K562 (cell line): Measurements from ENCODE around the gene ACTN4. TPM values are rescaled to one million over a fixed set of nuclear protein-coding genes. Genes with fewer than 3 reads are reported as not detected.

Experiments used
- GABPA ChIP-seq: fragments of 200-800 bp; sonication (Bioruptor generic); conservative IDR thresholded peaks from 2 replicates; pipeline ENCODE4 v1.6.1; 2016; ENCODE audit warnings: low read depth, missing genetic modification characterization, missing compliant biosample characterization
- HNRNPL ChIP-seq: fragments of 200-400 bp; formaldehyde crosslinking; IDR thresholded peaks from 2 replicates; pipeline ENCODE4 v1.6.1; 2017; ENCODE audit warnings: low read depth, mild to moderate bottlenecking, low read length
- MTF1 ChIP-seq: fragments of 250-450 bp; sonication (Bioruptor Pico); IDR thresholded peaks from 2 replicates; pipeline ENCODE4 v1.9.0; 2021; ENCODE audit warnings: moderate library complexity, mild to moderate bottlenecking, inconsistent platforms, borderline replicate concordance
- MYC ChIP-seq, 2 experiments: fragments of 250-450 bp in 1 of 2; sonication (Bioruptor Pico) in 1 of 2; IDR thresholded peaks; 2 replicates each; pipeline versions ENCODE4 v1.5.1 to v1.6.1; 2012 to 2021; ENCODE audit warnings: low read depth in 2 of 2, borderline replicate concordance in 1 of 2, improper control_type of control experiment in 1 of 2, low read length in 1 of 2, mild to moderate bottlenecking in 1 of 2, moderate library complexity in 1 of 2
- NR3C1 ChIP-seq: sonication (generic); formaldehyde crosslinking; IDR thresholded peaks from 2 replicates; pipeline ENCODE4 v1.8.1; 2022; ENCODE audit warnings: missing genetic modification reagents
- POLR2G ChIP-seq: fragments of 200-400 bp; formaldehyde crosslinking; IDR thresholded peaks from 2 replicates; pipeline ENCODE4 v1.6.1; 2017; ENCODE audit warnings: low read depth, mild to moderate bottlenecking, antibody characterized with exemption, low read length, moderate library complexity
- RBM22 ChIP-seq: fragments of 200-400 bp; formaldehyde crosslinking; IDR thresholded peaks from 2 replicates; pipeline ENCODE4 v1.6.1; 2018; ENCODE audit warnings: low read length, low read depth; ENCODE audit not compliant: poor library complexity, severe bottlenecking
- SIRT6 ChIP-seq: IDR thresholded peaks from one replicate; pipeline ENCODE4 v1.6.1; 2012; ENCODE audit warnings: low read depth, mild to moderate bottlenecking, control low read depth, inconsistent platforms, low read length, moderate library complexity
- SMAD1 ChIP-seq: fragments of 150-350 bp; IDR thresholded peaks from 2 replicates; pipeline ENCODE4 v1.6.1; 2014; ENCODE audit warnings: low read length, low read depth; ENCODE audit not compliant: partially characterized antibody
- SMAD2 ChIP-seq: fragments of 150-350 bp; IDR thresholded peaks from 2 replicates; pipeline ENCODE4 v1.6.1; 2014; ENCODE audit warnings: low read depth, mild to moderate bottlenecking, low read length
- TAF1 ChIP-seq: IDR thresholded peaks from 2 replicates; pipeline ENCODE4 v1.6.1; 2011; ENCODE audit warnings: mild to moderate bottlenecking, low read length, moderate library complexity; ENCODE audit not compliant: insufficient read depth, control insufficient read depth, severe bottlenecking; ENCODE audit errors: extremely low read depth
- WHSC1 ChIP-seq: IDR thresholded peaks from one replicate; pipeline ENCODE4 v1.6.1; 2012; ENCODE audit warnings: low read length, control low read depth, inconsistent platforms
- ZEB2 ChIP-seq: fragments of 450-650 bp; IDR thresholded peaks from 2 replicates; pipeline ENCODE4 v1.6.1; 2016
- ZNF121 ChIP-seq: sonication (generic); formaldehyde crosslinking; conservative IDR thresholded peaks from 2 replicates; pipeline ENCODE4 v1.8.0; 2022; ENCODE audit warnings: missing genetic modification reagents
- ZNF408 ChIP-seq: fragments of 250-450 bp; sonication (Bioruptor Pico); IDR thresholded peaks from 2 replicates; pipeline ENCODE4 v1.4.0; 2020; ENCODE audit warnings: low read depth, mild to moderate bottlenecking, moderate library complexity
- polyA plus RNA-seq, 8 experiments: library from polyadenylated mRNA; depleted of rRNA in 4 of 8; stranded (reverse) in 5 of 8; unstranded in 3 of 8; fragments of >200 nt; fragmentation: Nextera tagmentation in 2 of 8; fragmentation: Illumina TruSeq in 1 of 8; extraction: Ambion mirVana in 2 of 8; extraction: Trizol in 1 of 8; gene quantifications; 2 replicates each; pipeline versions ENCODE4 v1.2.1 to v1.2.3, GENCODE V29; 2011 to 2014; ENCODE audit warnings: inconsistent platforms in 1 of 8, missing spikeins in 1 of 8
- total RNA-seq, 7 experiments: library from RNA; depleted of rRNA in 6 of 7; stranded (reverse); fragments of >200 nt in 6 of 7; fragmentation: Illumina TruSeq in 2 of 7; extraction: Trizol in 2 of 7; gene quantifications; 2 replicates each; pipeline versions ENCODE4 v1.2.1 to v1.2.3, GENCODE V29; 2011 to 2021; ENCODE audit warnings: low replicate concordance in 1 of 7
- TF ChIP-seq, protein P1 (sequence below), 2 experiments: fragments of 450-650 bp; conservative IDR thresholded peaks; 2 replicates each; pipeline ENCODE4 v1.6.1; 2017; ENCODE audit warnings: mild to moderate bottlenecking in 2 of 2, moderate library complexity in 2 of 2
- TF ChIP-seq, protein P2 (sequence below): sonication (generic); formaldehyde crosslinking; IDR thresholded peaks from 2 replicates; pipeline ENCODE4 v1.9.0; 2022; ENCODE audit warnings: mild to moderate bottlenecking, missing genetic modification reagents
- TF ChIP-seq, protein P3 (sequence below): conservative IDR thresholded peaks from 2 replicates; pipeline ENCODE4 v1.6.1; 2011; ENCODE audit warnings: low read depth, mild to moderate bottlenecking, low read length; ENCODE audit not compliant: control insufficient read depth

Gene ACTN4
- total and polyA plus RNA-seq, 9 of the 15 experiments (the other 6 are each of a cell fraction or from before 2014, with no cell fraction given): 3.1 to 385 (median 125) TPM

DNA sequence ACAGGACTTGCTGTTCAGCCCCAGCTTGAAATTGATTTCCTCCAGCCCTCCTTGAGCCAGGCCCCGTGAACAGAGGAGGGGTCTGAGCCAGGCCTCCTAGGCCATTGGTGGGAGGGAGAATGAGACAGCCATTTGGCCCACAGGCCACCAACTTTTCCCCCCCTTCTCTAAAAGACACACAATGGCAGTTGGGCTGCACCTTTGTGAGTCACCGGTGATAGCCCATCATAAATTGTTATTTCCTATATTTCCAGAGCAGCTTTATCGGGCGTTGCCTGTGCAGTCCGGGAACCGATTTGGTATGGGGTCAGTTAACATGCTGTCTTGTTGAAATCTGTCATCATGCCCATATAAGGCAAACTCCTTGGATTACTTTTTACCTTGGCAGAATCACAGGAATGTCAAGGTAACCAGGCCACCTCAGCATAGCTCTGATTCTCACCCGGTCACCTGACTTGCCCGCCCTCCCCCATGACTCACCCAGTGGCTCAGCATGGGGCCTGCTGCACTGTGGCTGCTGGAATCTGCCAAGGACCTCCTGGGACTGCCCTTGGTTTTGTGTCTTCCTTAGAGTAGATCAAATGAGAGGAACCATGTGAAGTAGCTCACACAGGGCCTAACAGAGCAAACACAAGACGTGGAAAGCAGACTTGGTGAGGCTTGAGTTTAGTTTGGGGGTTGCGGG lies 36.1 kb downstream of the ACTN4 start (continued):
- TF ChIP-seq MYC (IDR thresholded peaks at IDR 0.05; ENCODE audit: low read depth, low read length) (peak; percentile 47; the same call in 1 of the 2 replicates), MYC (CRISPR knock-in tag; IDR thresholded peaks at IDR 0.05; ENCODE audit: borderline replicate concordance, low read depth) (no peak), ZEB2 (peak; percentile 98), SIRT6 (no peak), TAF1 (no peak), MTF1 (CRISPR knock-in tag) (no peak), NR3C1 (no peak), HNRNPL (no peak), WHSC1 (no peak), ZNF408 (CRISPR knock-in tag) (no peak), SMAD2 (no peak), RBM22 (no peak), SMAD1 (no peak), ZNF121 (CRISPR knock-in tag) (no peak), POLR2G (no peak), GABPA (no peak)
- TF ChIP-seq, protein P1, sequence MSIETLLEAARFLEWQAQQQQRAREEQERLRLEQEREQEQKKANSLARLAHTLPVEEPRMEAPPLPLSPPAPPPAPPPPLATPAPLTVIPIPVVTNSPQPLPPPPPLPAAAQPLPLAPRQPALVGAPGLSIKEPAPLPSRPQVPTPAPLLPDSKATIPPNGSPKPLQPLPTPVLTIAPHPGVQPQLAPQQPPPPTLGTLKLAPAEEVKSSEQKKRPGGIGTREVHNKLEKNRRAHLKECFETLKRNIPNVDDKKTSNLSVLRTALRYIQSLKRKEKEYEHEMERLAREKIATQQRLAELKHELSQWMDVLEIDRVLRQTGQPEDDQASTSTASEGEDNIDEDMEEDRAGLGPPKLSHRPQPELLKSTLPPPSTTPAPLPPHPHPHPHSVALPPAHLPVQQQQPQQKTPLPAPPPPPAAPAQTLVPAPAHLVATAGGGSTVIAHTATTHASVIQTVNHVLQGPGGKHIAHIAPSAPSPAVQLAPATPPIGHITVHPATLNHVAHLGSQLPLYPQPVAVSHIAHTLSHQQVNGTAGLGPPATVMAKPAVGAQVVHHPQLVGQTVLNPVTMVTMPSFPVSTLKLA (conservative IDR thresholded peaks at IDR 0.05): peak in 1 of 2 experiments; percentile 61; a peak in 2 of 4 replicates
- TF ChIP-seq, protein P2, sequence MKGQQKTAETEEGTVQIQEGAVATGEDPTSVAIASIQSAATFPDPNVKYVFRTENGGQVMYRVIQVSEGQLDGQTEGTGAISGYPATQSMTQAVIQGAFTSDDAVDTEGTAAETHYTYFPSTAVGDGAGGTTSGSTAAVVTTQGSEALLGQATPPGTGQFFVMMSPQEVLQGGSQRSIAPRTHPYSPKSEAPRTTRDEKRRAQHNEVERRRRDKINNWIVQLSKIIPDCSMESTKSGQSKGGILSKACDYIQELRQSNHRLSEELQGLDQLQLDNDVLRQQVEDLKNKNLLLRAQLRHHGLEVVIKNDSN (CRISPR knock-in tag): peak; percentile 93
- TF ChIP-seq, protein P3, sequence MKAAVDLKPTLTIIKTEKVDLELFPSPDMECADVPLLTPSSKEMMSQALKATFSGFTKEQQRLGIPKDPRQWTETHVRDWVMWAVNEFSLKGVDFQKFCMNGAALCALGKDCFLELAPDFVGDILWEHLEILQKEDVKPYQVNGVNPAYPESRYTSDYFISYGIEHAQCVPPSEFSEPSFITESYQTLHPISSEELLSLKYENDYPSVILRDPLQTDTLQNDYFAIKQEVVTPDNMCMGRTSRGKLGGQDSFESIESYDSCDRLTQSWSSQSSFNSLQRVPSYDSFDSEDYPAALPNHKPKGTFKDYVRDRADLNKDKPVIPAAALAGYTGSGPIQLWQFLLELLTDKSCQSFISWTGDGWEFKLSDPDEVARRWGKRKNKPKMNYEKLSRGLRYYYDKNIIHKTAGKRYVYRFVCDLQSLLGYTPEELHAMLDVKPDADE: no peak
